CD4-positive, CD25-positive, alpha-beta regulatory T cell (primary cell): ENCODE measurements around the gene HYAL2. TPM values are rescaled to one million over a fixed set of nuclear protein-coding genes. Genes with fewer than 3 reads are reported as not detected.

Experiments
- ATAC-seq, 2 donors: fragments of 150-1000 bp; cut with Tn5 transposase; one replicate each; pipeline ENCODE4 v1.10.0; 2021; ENCODE audit warnings: low read depth in 2 of 2, moderate number of reproducible peaks in 2 of 2, moderate library complexity in 1 of 2
- DNase-seq, 3 donors: peaks; one replicate each; pipeline versions ENCODE4 v3.0.0 to v3.0.0-alpha.2; 2012 to 2022; ENCODE audit warnings: mixed read lengths in 1 of 3
- H3K27ac ChIP-seq: one replicate; pipeline ENCODE4 v1.7.0; 2013; ENCODE audit warnings: mild to moderate bottlenecking, low read length; ENCODE audit not compliant: insufficient read depth, poor library complexity, severe bottlenecking
- H3K27me3 ChIP-seq: one replicate; pipeline ENCODE4 v1.7.0; 2013; ENCODE audit warnings: low read length; ENCODE audit not compliant: control insufficient read depth, insufficient read depth
- H3K36me3 ChIP-seq: one replicate; pipeline ENCODE4 v1.7.0; 2013; ENCODE audit warnings: mild to moderate bottlenecking, low read length, moderate library complexity; ENCODE audit not compliant: control insufficient read depth, insufficient read depth
- H3K4me1 ChIP-seq: 2 replicates; pipeline ENCODE4 v1.7.0; 2013; ENCODE audit warnings: mild to moderate bottlenecking, low read length; ENCODE audit not compliant: insufficient read depth, control insufficient read depth, poor library complexity, severe bottlenecking
- H3K4me3 ChIP-seq: one replicate; pipeline ENCODE4 v1.7.0; 2013; ENCODE audit warnings: low read depth, mild to moderate bottlenecking, low read length, moderate library complexity
- H3K9me3 ChIP-seq, 2 experiments: 1 replicate in 1 of 2; 2 replicates in 1 of 2; pipeline ENCODE4 v1.7.0; 2013; ENCODE audit warnings: low read length in 2 of 2, mild to moderate bottlenecking in 1 of 2, moderate library complexity in 1 of 2; ENCODE audit not compliant: control insufficient read depth in 2 of 2
- H3K27ac Mint-ChIP-seq, 3 donors: one replicate each; pipeline ENCODE4 v1.8.0; 2020 to 2022; ENCODE audit warnings: mild to moderate bottlenecking in 3 of 3, mixed read lengths in 3 of 3, moderate library complexity in 2 of 3
- H3K27me3 Mint-ChIP-seq: one replicate; pipeline ENCODE4 v1.8.0; 2022; ENCODE audit warnings: mild to moderate bottlenecking, mixed read lengths
- H3K36me3 Mint-ChIP-seq: one replicate; pipeline ENCODE4 v1.8.0; 2020; ENCODE audit warnings: mixed read lengths
- H3K4me1 Mint-ChIP-seq, 4 donors: one replicate each; pipeline ENCODE4 v1.8.0; 2020 to 2022; ENCODE audit warnings: mixed read lengths in 4 of 4, mild to moderate bottlenecking in 1 of 4
- H3K4me3 Mint-ChIP-seq, 4 donors: one replicate each; pipeline ENCODE4 v1.8.0; 2020 to 2022; ENCODE audit warnings: mild to moderate bottlenecking in 4 of 4, mixed read lengths in 4 of 4, moderate library complexity in 3 of 4
- H3K9me3 Mint-ChIP-seq, 7 donors: one replicate each; pipeline ENCODE4 v1.8.0; 2020 to 2022; ENCODE audit warnings: mixed read lengths in 7 of 7, mild to moderate bottlenecking in 3 of 7, moderate library complexity in 2 of 7
- polyA plus RNA-seq, 4 donors: library from polyadenylated mRNA; unstranded; fragments of 300-500 nt; fragmentation: Illumina TruSeq; gene quantifications; one replicate each; pipeline ENCODE4 v1.2.3, GENCODE V29; 2021
- total RNA-seq: library from RNA; stranded (reverse); gene quantifications from one replicate; pipeline ENCODE4 v1.2.3, GENCODE V29; 2022

The HYAL2 gene
- total and polyA plus RNA-seq, 5 donors from 2014 or later = 1.5 to 6.5 (median 4.8) TPM

DNA sequence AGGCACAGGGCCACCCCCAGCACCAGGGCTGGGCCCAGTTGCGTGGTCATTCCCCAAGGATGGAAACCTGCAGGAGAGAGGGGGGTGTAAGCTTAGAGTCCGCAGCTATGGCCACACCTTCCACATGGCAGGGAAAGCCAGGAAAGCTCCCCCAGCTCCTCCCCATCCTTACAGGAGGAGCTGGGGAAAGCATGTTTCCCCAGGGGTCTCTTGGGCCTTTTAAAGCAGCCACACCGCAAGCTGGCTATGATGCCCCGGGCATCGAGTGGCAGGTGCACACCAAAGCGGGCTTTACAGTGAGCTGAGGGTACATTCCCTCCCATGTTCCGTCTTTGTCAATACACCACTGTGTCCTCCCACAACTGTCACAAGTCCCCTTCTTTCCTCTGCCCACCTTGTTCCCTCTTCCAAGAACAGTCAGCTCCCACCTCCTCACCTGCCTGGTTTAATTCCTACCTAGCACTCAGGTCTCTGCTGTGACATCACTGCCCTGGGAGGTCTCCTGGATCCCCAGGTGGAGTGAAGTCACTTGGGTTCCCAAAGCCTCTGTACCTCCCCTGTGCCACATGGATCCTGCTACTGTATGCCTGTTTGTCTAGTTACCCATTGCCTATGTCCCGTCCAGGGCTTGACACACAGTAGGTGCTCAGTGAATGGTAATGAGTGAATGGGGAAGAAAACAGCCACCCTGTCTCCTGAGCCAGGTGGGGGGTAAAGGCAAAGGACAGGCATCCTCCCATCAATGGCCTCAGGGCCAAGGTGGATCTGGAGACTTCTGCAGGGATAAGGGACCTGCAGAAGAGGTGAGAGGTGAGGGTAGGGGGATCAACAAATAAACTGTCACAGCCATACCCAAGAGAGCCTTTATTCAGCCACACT lies 26.8 kb downstream of the HYAL2 start:
- Histone ChIP-seq H3K36me3 (no peaks in the 10 kb centered on the region), H3K4me1 (peaks cover 40% of the 10 kb centered on the region), H3K27ac (no peak overlapping the region), H3K9me3 (no peaks in the 10 kb centered on the region), H3K4me3 (no peak overlapping the region), H3K27me3 (no peaks in the 10 kb centered on the region)
- no peak for ATAC-seq
- DNase-seq = no peak
- Mint-ChIP-seq H3K27ac (peak overlapping the region in 1 of 3 donors; percentile 80), H3K4me1 (peaks cover 0 to 50% (median 27%) of the 10 kb centered on the region in 4 donors), H3K9me3 (no peaks in the 10 kb centered on the region), H3K27me3 (no peaks in the 10 kb centered on the region), H3K4me3 (peak overlapping the region in 2 of 4 donors; percentile 62 to 71), H3K36me3 (no peaks in the 10 kb centered on the region)

DNA sequence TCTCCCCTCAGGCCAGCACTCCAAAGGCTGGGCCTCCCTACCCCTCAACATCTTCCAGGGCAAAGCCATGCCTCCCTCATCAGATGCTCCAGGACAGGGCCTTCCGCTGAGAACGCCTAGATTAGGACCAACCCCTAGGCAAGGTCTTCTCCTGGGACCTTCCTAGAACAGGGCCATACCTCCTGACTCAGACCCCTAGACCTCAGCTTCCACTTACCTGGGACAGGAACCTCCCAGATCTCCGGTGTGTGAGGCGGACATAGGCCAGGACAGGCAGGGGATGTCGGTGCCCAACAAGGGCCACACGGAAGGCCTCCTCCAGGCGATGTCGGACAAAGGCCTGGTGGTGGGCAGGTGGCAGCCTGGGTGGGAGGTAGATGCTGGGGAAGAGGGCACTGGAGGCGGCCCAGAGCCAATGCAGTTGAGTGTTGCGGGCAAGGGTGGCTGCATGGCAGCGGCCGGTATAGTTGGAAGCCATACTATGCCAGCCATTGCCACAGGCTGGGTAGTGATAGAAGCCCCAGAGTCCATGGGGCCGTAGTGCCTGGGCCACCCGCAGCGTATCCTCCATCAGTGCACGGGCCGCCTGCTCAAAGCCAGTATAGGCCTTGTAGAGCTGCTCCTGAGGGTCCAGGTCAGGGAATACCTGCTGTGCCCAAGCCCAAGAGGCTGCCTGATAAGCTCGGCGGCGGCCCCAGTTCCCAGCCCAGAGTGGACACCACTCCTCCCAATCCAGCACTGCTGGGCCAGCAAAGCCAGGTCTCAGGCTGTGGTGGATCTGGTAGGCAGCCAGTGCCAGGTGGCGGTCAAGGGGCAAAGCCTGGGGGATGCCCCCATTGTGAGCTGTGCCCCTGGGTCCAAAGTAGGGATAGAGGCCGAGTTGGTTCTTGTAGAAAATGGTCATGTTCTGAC lies 27.8 kb downstream of the HYAL2 start:
- H3K36me3 ChIP-seq = peaks cover 7% of the 10 kb centered on the region
- H3K4me1 Mint-ChIP-seq = peaks cover 0 to 43% (median 23%) of the 10 kb centered on the region in 4 donors
- H3K4me3 Mint-ChIP-seq = peak overlapping the region in 2 of 4 donors; percentile 59 to 63
- H3K27me3 Mint-ChIP-seq = no peaks in the 10 kb centered on the region
- H3K27me3 ChIP-seq = no peaks in the 10 kb centered on the region
- no peaks in the 10 kb centered on the region for H3K9me3 Mint-ChIP-seq
- peaks cover 32% of the 10 kb centered on the region for H3K4me1 ChIP-seq
- H3K9me3 ChIP-seq = no peaks in the 10 kb centered on the region
- H3K36me3 Mint-ChIP-seq = no peaks in the 10 kb centered on the region
- no peak overlapping the region for H3K4me3 ChIP-seq
- H3K27ac ChIP-seq = no peak overlapping the region
- DNase-seq (no peak), ATAC-seq (no peak)
- no peak overlapping the region for H3K27ac Mint-ChIP-seq

DNA sequence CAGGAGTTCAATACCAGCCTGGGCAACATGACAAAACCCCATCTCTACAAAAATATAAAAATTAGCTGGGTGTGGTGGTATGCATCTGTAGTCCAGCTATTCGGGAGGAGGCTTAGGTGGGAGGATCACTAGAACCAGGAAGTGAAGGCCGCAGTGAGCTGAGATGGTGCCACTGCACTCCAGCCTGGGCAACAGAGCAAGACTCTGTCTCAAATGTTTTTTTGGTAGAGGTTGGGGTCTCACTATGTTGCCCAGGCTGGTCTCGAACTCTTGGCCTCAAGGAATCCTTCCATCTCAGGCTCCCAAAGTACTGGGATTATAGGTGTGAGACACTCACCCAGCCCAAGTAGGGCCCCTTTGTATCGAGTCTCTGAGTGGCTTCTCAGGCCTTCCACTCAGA lies 28.5 kb downstream of the HYAL2 start:
- peaks cover 14% of the 10 kb centered on the region for H3K36me3 ChIP-seq
- ATAC-seq (no peak), DNase-seq (no peak)
- H3K4me1 ChIP-seq = peaks cover 29% of the 10 kb centered on the region
- no peak overlapping the region for H3K27ac Mint-ChIP-seq
- H3K9me3 ChIP-seq = no peaks in the 10 kb centered on the region
- no peaks in the 10 kb centered on the region for H3K27me3 ChIP-seq
- H3K4me1 Mint-ChIP-seq = peaks cover 0 to 41% (median 19%) of the 10 kb centered on the region in 4 donors
- H3K27ac ChIP-seq = no peak overlapping the region
- H3K4me3 Mint-ChIP-seq = peak overlapping the region in 2 of 4 donors; percentile 4 to 89
- H3K4me3 ChIP-seq = no peak overlapping the region
- no peaks in the 10 kb centered on the region for H3K36me3 Mint-ChIP-seq
- H3K9me3 Mint-ChIP-seq = no peaks in the 10 kb centered on the region
- no peaks in the 10 kb centered on the region for H3K27me3 Mint-ChIP-seq

DNA sequence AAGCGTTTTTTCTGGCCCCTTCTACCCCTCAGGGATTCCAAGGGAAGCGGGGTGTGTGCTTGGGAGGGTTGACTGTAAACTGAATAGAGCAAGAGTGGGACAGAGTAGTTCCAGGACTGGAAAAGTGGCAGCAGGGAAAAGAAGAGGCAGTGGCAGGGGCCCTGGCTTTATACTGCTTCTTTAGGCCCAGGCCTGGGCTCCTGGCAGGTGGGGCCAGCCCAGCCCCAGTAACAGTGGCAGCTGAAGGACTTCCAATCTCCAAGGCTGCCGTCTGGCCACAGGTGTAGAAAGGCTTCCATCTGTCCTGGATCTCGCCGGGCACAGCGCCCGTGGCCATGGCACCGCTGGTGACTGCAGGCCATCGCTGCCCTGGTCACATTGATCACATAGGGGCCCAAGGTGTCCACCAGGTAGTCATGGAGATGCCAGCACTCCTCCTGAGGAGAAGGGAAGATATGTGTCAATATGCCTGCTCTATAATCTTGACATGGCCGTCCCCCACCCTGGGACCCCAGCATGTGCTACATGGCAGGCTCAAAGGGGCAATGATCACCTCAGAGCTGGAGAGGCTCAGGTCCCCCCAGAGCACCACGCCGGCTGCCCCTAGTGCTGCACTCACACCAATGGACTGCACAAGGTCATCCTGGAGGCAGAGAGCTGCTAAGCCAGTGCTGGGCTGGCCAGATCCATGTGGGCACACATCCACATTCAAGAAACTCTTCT lies 29.3 kb downstream of the HYAL2 start:
- Mint-ChIP-seq H3K27ac (peak overlapping the region in 2 of 3 donors; percentile 97 to 99), H3K9me3 (no peaks in the 10 kb centered on the region), H3K4me3 (peak overlapping the region; percentile 82 to 92 (median 90)), H3K4me1 (peaks cover 0 to 34% (median 16%) of the 10 kb centered on the region in 4 donors), H3K36me3 (peaks cover under 1% of the 10 kb centered on the region), H3K27me3 (no peaks in the 10 kb centered on the region)
- Histone ChIP-seq H3K27me3 (no peaks in the 10 kb centered on the region), H3K4me1 (peaks cover 21% of the 10 kb centered on the region), H3K9me3 (no peaks in the 10 kb centered on the region), H3K36me3 (peaks cover 22% of the 10 kb centered on the region), H3K27ac (peak overlapping the region; percentile 80), H3K4me3 (peak overlapping the region; percentile 70)
- no peak for ATAC-seq
- DNase-seq = no peak

DNA sequence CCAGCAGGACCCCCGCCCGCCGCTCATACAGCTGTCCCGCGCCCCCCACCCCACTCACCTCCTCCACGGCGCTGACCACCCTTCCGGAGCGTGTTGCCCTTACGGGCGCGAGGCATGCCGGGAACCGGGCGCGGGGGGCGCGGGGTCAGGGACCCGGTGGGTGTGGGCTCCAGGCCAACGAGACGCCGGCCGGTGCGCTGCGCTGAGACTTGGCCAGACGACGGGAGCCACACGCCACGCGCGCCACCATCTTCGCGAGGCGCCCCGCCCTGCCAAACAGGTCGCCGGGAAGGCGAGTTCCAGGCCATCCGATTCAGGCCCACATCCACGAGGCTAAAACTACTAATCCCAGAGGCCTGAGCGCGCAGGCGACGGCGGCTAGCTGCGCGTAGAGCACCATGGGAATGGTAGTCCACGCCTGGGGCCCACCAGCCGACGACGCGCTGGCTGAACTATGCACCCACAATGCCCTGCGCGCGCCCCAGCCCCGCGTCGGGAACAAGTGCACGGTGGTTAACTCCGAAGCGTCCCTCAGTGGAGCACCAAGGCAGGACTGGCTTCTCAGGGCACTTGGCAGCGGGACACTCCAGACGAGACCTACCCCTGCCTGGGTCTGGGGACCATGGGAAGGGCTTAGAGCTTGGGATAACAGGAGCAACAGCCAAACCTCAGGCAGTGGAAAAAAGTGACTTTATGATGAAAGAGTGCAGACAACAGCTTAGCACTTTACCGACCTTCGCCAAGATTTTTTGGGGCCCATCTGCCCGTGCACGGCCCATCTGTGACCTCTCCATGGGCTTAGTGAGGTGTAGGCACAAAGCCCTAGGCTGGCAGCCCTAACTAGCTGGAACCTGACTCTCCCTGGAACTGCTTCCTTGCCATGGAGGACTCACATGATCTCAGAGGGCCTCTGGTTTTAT lies 30.1 kb downstream of the HYAL2 start, which contains the start of gene IFRD2:
IFRD2 (minus strand) TSS at position 271 of the 920 bp plus-strand sequence; CDS start at position 116, 155 bp downstream.
- Mint-ChIP-seq H3K4me1 (peaks cover 0 to 26% (median 14%) of the 10 kb centered on the region in 4 donors), H3K27me3 (no peaks in the 10 kb centered on the region), H3K9me3 (no peaks in the 10 kb centered on the region), H3K27ac (peak within 1 kb of the TSS; percentile 97 to 99 (median 97)), H3K4me3 (peak within 1 kb of the TSS; percentile 82 to 92 (median 90)), H3K36me3 (peaks cover 4% of the 10 kb centered on the region)
- H3K9me3 ChIP-seq = no peaks in the 10 kb centered on the region
- H3K27me3 ChIP-seq = no peaks in the 10 kb centered on the region
- H3K27ac ChIP-seq = peak within 1 kb of the TSS; percentile 80
- ATAC-seq (peak; percentile 99), DNase-seq (peak; percentile 95 to 99 (median 95))
- peak within 1 kb of the TSS; percentile 75 for H3K4me3 ChIP-seq
- peaks cover 29% of the 10 kb centered on the region for H3K36me3 ChIP-seq
- H3K4me1 ChIP-seq = peaks cover 15% of the 10 kb centered on the region

DNA sequence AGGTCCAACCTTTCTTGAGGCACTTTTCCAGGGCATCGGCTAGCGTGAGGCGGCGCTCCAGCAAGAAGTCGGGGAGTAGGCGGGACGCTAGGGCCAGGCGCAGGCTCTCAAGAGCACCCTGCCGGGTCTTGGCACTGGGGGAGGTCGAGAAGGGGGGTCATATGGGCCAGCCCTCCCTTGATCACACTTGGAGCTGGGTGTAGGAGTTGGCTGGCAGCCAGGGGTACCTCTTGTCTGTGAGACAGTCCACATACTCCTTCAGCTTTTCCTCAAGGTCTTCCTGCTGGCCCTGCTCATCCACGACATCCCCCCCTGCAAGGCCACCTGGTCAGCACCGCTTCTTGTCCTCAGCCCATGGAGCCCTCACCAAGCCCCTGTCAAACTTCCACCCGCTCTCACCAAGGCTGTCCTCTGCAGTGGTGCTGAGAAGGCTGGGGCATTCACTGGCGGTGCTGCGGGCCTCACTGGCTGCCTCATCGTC lies 32.3 kb downstream of the HYAL2 start:
- Histone ChIP-seq H3K27me3 (no peaks in the 10 kb centered on the region), H3K4me1 (peaks cover 15% of the 10 kb centered on the region), H3K4me3 (no peak overlapping the region), H3K9me3 (no peaks in the 10 kb centered on the region), H3K27ac (no peak overlapping the region), H3K36me3 (peaks cover 34% of the 10 kb centered on the region)
- DNase-seq (no peak), ATAC-seq (no peak)
- no peaks in the 10 kb centered on the region for H3K9me3 Mint-ChIP-seq
- H3K27ac Mint-ChIP-seq = no peak overlapping the region
- no peaks in the 10 kb centered on the region for H3K27me3 Mint-ChIP-seq
- peak overlapping the region; percentile 44 to 62 (median 60) for H3K4me3 Mint-ChIP-seq
- H3K4me1 Mint-ChIP-seq = peaks cover 0 to 21% (median 12%) of the 10 kb centered on the region in 4 donors
- peaks cover 4% of the 10 kb centered on the region for H3K36me3 Mint-ChIP-seq
